Measurements from ENCODE around the gene PROB1. TPM values are rescaled to one million over a fixed set of nuclear protein-coding genes. Genes with fewer than 3 reads are reported as not detected.
"Not testable (repeated sequence)": the region's sequence is repeated elsewhere in the genome, so short reads cannot be mapped to it uniquely, and the experiment has no call there.

PROB1 gene
- total RNA-seq, 1 donor from 2014 or later, result 2.4 TPM

GRCh38 chr5:139413153-139413552, 18.2 kb upstream of the PROB1 start:
- no peak for DNase-seq (ENCODE audit: low spot score)

DNA sequence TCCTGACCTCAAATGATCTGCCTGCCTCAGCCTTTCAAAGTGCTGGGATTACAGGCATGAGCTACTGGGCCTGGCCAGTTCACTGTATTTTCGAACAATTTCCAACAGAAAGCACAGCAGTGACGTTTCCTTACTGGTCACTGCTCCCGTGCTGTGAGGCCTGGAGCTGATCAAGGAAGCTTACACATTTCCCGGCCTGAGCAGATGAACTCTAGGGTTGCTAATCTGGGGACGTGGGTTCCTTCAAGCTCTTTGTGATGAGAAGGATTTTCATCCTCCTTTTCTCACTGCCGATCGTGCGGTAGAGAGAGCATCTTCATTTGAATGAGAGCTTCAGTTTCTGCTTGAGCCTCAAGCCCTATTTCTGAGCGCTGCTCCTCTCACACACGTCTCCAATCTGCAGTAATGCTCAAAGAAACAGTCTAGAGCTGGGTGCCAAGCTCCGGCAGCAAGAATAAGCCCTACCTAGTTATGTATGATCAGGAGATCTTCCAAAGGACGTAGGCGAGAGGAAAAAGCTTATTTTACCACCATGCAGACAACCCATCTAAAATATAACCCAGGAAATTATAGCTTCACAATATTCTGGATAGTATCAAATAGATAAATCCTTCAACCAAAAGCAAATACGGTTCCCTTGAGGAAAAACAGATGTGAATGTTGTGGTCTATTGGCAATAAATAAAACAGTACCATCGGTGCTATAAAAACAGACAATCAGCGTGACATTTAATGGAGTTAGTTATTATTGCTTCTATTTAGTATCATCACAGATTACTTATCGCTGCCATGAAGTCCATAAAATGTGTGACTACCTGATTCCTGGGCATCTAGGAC, 16.3 kb upstream of the PROB1 start:
- DNase-seq (ENCODE audit: low spot score), result peak; percentile 69

DNA sequence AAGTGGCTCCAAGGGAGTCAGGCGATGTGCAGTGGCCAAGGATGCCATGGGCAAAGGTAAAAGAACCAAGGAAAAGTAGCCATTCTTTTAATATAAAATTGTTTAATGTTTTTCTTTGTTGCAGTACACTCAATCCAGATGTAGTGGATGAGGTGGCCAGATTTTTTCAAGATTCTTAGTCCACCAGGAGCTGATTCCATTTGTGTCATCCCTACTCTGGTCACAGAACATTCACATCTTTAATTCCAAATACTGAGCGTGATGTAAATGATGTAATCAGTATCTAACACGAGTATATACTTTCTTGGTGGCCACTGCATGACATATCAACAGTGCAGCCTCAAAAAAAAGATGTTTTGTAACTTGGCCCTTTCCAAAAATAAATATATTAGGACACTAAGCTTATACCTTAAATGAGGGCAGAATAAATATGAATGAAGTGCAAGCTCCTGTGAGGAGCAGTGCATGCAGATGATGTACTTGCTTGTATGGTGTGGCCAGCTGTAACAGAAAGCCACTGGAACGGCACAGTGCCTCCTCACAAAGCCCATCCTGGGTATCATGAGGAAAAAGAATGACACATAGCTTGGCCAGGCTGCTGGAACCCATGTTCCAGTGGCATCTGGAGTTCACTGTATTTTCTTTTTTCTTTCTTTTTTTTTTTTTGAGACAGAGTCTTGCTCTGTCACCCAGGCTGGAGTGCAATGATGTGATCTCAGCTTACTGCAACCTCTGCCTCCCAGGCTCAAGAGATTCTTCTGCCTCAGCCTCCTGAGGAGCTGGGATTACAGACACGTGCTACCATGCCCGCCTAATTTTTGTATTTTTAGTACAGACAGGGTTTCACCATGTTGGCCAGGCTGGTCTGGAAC, 15.5 kb upstream of the PROB1 start:
- DNase-seq (ENCODE audit: low spot score), result no peak

- DNase-seq (ENCODE audit: low spot score), result not testable (repeated sequence)
Observed at GRCh38 chr5:139409116-139409515, 14.2 kb upstream of the PROB1 start.

DNA sequence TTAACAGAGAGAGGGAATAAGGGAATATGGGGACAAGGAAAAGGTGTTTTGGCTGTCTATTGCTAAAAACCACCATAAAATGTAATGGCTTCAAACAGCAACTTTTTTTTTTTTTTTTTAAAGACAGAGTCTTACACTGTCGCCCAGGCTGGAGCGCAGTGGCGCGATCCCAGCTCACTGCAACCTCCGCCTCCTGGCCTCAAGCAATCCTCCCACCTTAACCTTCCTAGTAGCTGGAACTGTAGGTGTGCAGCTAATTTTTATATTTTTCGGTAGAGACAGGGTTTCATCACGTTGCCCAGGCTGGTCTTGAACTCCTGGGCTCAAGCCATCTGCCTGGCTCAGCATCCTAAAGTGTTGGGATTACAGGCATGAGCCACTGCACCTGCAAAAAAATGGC, 13.3 kb upstream of the PROB1 start:
- DNase-seq (ENCODE audit: low spot score), result no peak

DNA sequence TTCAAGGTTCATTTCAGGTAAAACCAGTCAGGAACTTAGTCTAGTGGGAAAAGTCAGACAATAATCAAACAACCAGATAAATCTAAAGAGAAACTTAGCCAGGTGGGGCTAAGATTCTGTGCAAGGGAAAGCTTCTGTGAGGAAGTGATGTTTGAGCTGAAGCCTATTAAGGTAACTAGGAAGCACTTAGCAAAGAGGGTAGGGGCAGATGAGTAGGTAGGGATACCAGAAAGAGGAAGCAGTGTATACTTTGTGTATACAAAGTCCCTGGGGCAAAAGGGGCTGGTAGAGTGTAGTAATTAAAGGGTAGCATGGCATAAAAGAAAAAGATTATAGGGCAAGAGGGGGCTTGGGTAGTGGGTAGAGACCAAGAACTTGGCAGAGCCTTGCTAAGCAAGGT, 12.6 kb upstream of the PROB1 start:
- no peak for DNase-seq (ENCODE audit: low spot score)

- no peak for DNase-seq (ENCODE audit: low spot score)
Observed at GRCh38 chr5:139406963-139407362, 12.1 kb upstream of the PROB1 start.

GRCh38 chr5:139404484-139404840, 9.6 kb upstream of the PROB1 start:
- DNase-seq (ENCODE audit: low spot score), result no peak

DNA sequence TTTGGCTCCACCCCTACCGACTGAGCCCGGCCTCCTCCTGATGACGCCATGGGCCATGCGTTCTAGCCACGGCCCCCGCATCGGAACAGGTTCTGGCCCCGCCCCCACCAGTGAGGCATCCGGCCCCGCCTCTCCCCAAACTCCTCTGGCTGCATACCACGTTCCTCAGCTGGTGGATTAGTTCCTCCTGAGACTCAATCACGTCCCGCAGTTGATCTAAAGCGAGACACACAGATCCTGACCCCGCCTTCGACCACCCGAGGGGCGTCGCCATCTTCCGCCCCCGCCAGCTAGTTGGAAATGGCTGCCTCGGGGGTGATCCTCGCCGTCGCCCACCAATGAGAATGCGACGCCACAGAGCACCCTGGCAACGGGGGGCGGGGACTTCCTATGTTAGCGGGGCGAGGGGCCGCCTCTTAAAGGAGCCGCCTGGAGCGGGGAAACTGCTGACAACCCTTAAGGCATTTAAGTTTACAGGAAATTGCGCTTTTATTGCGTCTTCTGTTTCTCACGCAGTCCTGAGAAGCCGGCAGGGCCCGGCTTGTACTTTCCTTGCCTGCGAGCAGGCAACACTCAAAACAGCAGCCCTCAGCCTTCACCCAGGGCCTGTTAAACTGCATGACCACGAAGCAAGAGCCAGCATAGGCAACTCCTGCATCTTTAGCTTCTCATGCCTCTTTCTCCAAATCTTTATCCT, 9.0 kb upstream of the PROB1 start, which contains the start of gene SPATA24:
TSS of gene SPATA24 (minus strand) at position 303 of the 697 bp plus-strand sequence. CDS start at position 274, 29 bp downstream.
- peak; percentile 99 for DNase-seq (ENCODE audit: low spot score)

DNA sequence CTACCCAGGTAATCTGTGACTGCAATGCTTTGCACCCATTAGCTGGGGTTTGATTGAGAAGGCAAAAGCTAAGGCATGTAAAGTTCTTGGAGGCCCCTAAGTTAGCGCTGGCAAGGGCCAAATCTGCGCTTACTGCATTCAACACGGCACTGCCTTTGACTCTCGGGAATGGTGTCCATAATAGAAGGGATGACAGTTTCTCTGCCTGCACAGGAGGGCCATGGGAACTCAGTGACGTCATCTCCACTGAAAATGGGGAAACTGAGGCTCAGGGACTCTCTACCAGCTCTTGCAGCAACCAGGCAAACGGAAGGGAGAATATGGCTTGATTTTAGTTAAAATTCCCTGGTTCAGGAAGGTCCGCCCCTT, 8.5 kb upstream of the PROB1 start:
- peak; percentile 23 for DNase-seq (ENCODE audit: low spot score)

DNA sequence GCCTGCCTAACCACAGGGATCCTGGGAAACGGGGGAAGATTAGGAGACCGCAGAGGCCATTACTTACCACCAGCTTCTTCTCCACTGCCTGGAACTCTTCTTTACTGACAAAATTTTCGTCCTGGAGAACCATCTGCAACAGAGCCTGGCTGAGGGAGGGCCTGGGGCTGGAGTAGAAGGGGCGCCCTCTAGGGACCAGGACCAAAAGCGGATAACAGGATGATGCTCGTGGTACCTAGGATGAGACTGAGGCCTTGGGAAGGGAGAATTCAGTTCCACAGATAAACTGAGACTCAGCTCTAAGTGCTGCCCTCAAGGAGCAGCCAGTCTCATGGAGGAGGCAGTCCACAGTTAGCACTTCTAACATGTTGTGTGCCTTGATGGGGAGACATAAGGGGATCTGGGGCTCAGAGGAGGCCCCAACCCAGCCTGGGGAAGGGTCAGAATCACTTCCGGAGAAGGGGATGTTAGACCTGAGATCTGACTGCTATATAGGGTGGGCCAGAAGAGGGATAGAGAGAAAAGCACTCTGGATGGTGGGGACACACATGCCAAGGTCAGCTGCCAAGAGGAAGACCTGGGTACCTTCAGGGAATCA, 7.8 kb upstream of the PROB1 start:
- DNase-seq (ENCODE audit: low spot score), result no peak

DNA sequence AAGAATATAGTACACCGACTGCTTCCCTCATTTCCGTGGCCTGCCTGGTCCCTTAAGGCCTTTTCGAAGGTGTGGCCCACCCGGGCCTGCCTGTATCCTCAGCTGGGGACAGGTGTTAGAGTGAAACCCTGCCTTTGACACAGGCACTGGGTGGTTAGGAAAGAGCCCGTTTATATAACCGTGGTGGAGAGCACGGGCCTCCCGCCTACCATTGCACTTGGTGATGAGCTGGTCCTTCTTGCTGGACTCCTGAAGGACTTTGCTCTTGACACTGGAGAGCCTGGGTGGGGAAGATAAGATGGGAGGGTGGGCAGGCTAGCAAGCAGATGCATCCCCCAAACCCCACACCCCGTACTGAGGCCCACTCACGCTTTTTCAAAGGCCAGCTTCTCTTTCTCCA, 6.6 kb upstream of the PROB1 start:
- no peak for DNase-seq (ENCODE audit: low spot score)

GRCh38 chr5:139399501-139400121, 4.7 kb upstream of the PROB1 start:
- no peak for DNase-seq (ENCODE audit: low spot score)

DNA sequence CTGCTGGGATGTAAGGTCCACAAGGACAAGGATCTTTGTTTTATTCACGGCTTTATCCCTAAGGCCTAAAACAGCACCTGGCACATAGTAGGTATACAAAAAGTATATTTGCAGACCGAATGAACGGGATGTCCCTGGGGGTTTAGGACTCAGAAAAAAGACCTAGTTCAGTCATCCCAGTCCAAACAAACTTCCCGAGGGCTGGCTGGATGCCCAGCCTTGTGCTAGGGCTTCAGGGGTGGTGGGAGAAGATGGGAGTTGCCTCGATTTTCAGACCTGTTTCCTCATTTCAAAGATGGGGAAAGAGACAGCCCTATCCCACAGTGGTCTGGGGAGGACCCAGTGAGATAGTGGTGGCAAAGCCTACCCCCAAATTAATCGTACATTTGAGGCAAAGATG, 3.0 kb upstream of the PROB1 start:
- DNase-seq (ENCODE audit: low spot score), result no peak

DNA sequence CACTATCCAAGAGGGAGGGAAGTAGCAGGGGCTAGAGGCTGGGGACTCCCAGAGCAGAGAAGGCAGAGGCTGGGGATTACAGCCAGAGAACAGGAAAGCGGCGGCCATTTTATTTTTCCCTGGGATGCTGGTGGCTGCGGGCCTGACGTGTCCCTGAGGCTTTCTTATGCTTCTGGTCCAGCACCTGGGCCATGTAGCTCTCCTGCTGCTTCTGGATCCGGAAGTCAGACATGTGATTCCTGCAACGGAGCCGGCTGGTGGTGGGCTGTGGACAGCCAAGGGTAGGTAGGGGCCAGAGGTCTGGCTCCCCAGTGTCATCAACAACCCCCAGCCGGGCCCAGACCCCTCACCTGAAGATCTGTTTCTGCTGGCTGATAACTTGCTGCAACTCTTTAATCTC, 1.8 kb upstream of the PROB1 start:
- no peak for DNase-seq (ENCODE audit: low spot score)

GRCh38 chr5:139395844-139396640, 1.1 kb upstream of the PROB1 start:
- no peak for DNase-seq (ENCODE audit: low spot score)

DNA sequence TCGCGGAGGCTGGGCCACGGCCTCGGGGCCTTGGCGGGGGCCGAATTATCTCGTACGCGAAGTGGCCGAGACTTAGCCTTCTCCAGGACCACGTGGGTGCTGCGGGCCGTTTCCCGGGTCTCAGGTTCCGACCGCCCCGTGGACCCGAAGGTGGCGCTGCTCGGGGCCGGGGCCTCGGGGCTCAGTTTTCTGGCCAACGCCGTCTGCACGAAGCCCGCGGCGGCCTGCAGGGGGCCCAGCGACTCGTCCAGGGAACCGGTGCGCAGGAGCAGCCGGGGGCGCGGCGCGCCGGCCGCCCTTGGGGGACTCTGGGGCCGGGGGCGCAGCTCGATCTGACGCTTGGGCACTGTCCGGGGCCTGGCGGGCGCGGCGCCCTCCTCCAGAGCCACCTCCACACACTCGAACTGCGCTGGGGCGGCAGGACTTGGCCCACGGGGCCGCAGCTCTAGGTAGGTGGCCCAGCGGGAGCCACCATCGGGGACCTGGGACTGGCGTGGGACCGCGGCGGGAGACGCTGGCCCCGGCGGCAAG, 716 bp downstream of the PROB1 start:
- no peak for DNase-seq (ENCODE audit: low spot score)

GRCh38 chr5:139393497-139394122, 1.3 kb downstream of the PROB1 start:
- DNase-seq (ENCODE audit: low spot score), result no peak

DNA sequence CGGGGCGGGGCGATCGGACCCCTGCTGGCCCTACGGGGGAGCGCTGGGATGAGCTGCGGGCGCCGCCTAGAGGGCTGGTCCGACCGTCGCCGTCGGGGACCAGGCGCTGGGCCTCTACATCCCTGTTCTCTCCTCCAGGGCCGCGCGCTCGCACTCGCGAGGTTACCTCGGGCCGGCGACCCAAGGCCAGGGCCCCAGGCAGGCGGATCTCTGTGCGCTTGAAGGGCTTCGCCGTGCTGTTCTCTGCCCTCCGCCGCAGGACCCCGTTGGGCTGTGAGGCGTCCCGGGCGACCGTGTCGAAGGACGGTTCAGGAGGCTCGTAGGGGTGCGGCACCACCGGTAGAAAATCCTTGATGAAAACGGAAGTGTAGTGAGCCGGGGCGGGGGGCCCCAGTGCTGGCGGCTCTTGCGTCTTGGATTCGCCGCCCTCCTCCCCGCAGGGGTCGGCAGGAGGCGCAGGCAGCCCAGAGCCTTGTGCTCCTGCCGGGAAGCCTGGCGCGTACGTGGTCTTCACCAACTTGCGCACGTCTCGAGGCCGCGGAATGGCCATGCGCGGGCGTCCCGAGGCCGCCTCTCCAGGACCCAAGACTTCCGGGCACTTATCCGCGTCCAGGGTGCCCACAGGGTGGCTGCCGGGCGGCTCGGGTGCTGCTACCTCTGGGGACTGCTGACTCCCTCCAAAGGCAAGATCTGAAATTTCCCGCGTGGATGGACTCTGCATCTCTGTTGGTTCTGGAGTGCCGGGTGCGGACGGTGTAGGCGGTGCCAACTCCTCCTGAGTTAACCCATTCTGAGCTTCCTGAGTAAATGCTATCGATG, 2.0 kb downstream of the PROB1 start:
- DNase-seq (ENCODE audit: low spot score), result peak; percentile 62
